NT2/D1 (cell line): ENCODE results near the gene TSC22D2.

Source experiments
- SUZ12 ChIP-seq: IDR thresholded peaks from 2 replicates; pipeline ENCODE4 v1.6.1; 2011; ENCODE audit not compliant: insufficient read length, insufficient read depth; ENCODE audit errors: extremely low read depth
- YY1 ChIP-seq: IDR thresholded peaks from 2 replicates; pipeline ENCODE4 v1.6.1; 2011; ENCODE audit not compliant: insufficient read length, insufficient read depth
- ZNF274 ChIP-seq: IDR thresholded peaks from 2 replicates; pipeline ENCODE4 v1.6.1; 2011; ENCODE audit warnings: mild to moderate bottlenecking, low read depth, low read length

DNA sequence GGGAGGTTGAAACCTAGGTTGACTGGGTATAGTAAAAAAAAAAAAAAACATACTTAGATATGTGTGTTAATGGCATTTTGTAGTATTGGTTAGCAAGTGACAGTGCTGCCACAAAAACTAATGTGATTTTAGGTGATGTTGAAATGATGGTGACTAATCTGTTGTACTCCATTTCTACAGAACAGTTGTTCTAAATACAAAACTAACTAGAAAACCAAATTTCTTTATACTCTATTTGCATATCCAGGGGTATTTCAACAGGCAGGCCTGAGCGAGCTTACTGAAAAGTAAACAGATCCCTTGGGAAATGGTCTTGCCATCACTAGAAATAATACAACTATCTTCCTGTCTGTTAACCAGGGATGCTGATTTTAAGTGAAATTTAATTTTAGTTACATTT is 20.5 kb downstream of the TSC22D2 start:
- TF ChIP-seq YY1, result no peak
- no peak for TF ChIP-seq ZNF274
- TF ChIP-seq SUZ12, result no peak
